GM10266 (cell line): Measurements from ENCODE around the gene LCE1D.

ENCODE experiments used
- DNase-seq: peaks from one replicate; pipeline ENCODE4 v3.0.0; 2012; ENCODE audit errors: extremely low spot score
- TF ChIP-seq, protein P1 (sequence below): IDR thresholded peaks from 2 replicates; pipeline ENCODE4 v1.5.1; 2012; ENCODE audit warnings: mild to moderate bottlenecking, low read depth; ENCODE audit not compliant: control insufficient read depth, insufficient read depth; ENCODE audit errors: missing control alignments

Gene LCE1D

DNA sequence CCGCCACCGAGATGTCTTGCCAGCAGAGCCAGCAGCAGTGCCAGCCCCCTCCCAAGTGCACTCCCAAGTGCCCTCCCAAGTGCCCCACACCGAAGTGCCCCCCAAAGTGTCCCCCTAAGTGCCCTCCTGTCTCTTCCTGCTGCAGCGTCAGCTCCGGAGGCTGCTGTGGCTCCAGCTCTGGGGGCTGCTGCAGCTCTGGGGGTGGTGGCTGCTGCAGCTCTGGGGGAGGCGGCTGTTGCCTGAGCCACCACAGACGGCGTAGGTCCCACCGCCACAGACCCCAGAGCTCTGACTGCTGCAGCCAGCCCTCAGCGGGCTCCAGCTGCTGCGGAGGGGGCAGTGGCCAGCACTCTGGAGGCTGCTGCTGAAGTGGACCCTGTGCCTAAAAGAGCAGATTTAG, 20.2 kb upstream of the LCE1D start:
- TF ChIP-seq, protein P1, sequence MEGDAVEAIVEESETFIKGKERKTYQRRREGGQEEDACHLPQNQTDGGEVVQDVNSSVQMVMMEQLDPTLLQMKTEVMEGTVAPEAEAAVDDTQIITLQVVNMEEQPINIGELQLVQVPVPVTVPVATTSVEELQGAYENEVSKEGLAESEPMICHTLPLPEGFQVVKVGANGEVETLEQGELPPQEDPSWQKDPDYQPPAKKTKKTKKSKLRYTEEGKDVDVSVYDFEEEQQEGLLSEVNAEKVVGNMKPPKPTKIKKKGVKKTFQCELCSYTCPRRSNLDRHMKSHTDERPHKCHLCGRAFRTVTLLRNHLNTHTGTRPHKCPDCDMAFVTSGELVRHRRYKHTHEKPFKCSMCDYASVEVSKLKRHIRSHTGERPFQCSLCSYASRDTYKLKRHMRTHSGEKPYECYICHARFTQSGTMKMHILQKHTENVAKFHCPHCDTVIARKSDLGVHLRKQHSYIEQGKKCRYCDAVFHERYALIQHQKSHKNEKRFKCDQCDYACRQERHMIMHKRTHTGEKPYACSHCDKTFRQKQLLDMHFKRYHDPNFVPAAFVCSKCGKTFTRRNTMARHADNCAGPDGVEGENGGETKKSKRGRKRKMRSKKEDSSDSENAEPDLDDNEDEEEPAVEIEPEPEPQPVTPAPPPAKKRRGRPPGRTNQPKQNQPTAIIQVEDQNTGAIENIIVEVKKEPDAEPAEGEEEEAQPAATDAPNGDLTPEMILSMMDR: no peak
- DNase-seq: no peak

DNA sequence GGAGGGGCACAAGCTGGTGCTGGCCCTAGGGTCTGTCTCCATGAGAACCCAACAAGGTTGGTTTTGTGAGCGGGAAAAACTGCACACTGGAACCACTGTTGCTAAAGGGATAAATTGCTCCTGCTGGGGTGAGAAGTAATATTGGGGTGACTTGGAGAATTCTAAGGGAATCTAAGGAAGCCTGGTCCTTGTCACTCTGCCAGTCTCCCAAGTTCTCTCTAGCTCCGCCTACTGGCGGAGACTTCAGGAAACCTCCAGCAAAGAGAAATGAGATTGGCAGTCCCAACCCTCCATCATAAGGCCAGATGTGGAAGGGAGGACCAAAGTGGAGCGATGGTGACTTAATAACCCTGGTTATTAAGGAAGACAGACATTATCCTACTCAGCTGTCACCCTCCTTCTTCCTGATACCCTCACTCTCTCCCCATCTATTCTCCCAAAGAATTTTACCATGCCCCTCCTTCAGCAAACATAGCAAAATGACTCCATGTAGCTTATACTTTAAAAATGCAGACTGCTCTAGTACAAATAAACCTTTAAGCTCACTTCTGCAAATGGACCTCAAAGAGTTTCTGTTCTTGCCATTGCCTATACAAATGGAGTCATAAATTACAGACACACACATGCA, 18.9 kb upstream of the LCE1D start:
- peak; percentile 26 for DNase-seq
- TF ChIP-seq, protein P1: peak; percentile 34

DNA sequence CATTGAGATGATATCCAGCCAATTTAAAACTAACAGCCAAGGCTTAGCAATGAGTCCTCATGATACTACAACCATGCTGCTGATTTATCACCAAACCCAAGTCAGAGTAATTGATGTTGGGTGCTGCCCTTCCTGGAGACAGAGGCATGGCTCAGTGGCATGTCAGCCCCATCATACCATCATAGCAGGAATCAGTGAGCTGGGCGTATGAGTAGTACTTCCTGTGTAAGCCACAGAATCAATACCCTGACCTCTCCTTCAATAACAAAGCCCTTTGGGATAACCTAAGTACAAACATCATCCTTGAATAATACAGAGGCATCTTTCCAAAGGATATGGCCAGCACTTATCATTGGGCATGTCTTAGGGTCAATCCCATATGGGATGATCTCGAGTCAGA, 13.4 kb upstream of the LCE1D start:
- no peak for DNase-seq
- TF ChIP-seq, protein P1: no peak

DNA sequence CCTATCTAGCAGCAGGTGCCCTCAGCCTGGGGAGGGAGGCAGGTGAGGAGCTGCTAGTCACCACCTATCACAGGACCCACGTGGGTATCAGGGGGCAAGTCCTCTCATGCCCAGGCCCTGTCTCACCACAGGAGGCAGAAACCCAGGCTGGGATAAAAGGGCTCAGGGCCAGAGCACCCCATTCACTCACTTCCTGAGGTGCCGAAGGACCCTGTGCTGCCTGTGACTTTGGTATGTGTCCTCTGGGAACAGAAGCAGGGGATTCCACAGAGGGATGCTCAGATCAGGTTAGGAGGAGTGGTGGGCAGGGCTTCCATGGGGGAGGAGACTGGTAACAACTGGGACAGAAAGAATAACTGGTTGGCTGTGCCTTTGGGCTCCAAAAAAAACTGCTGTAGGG, 10.4 kb upstream of the LCE1D start, which contains the start of gene LCE1E:
LCE1E (plus strand) TSS at position 181 of the 400 bp plus-strand sequence. CDS start 1,043 bp downstream, outside the sequence.
- TF ChIP-seq, protein P1: no peak

DNA sequence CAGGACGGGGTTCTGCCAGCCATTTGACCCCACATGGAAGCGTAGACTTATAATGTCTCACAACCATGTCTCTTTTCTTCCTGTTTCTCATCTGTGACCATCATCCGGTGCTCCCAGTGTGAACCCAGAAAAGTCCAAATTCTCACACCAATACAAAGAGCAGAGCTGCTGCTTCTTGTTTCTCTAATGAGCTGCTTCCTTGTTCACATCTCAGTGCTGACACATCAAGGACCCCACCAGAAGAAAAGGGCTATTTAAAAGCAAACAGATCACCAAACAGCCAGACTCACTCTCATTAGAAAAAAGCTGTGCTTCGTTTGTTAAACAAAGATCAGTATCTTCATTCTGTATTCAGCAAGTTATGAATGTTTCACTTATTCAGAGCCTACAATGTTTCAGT, 835 bp upstream of the LCE1D start:
- TF ChIP-seq, protein P1: no peak
- no peak for DNase-seq

More for the DNA sequence above, 10.4 kb upstream of the LCE1D start, which contains the start of gene LCE1E:
- DNase-seq: no peak

DNA sequence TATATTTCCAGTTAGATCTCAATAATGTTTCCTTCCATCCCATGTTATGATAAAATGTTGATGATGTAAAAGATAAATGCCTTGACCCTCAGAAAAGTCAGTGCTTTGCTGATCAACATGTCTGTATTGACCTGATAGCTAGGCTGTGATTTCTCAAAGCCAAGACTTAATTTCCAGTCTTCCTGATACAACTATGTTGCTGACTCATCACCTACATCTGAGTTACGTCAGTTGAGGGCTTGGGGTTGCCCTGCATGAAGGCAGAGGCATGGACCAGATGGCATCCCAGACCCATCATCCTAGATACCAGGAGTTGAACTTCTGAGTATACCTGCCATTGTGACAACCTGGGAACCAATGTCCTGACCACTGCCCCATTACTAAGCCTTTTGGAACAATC, 4.8 kb downstream of the LCE1D start:
- no peak for DNase-seq
- TF ChIP-seq, protein P1: no peak

DNA sequence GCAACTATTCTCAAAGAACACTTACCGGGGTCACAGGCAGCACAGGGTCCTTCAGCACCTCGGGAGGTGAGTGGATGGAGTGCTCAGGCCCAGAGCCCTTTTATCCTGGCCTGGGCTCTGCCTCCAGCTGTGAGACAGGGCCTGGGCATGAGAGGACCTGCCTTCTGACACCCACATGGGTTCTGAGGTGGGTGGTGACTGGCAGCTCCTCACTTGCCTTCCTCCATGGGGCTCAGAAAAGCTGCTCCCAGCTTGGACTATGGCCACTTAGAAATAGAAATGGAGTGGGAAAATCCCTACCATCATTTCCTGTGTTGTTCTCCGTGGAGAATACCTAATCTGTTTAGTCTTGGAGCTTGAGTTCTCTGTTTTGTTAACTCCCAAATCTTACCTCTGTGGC, 10.1 kb downstream of the LCE1D start, which contains the start of gene LCE1C:
LCE1C (minus strand) TSS at position 76 of the 400 bp plus-strand sequence. CDS start 1,173 bp downstream, outside the sequence.
- no peak for DNase-seq
- TF ChIP-seq, protein P1: no peak
